Vagina (tissue), 2 donors: ENCODE data around the gene MDN1.

ENCODE experiments used
- POLR2AphosphoS5 ChIP-seq, 2 donors: sonication (generic); formaldehyde crosslinking; IDR thresholded peaks; one replicate each; pipeline ENCODE4 v1.9.0; 2017; ENCODE audit warnings: antibody characterized with exemption in 2 of 2, mild to moderate bottlenecking in 2 of 2, low read depth in 1 of 2; ENCODE audit not compliant: insufficient read depth in 1 of 2
- TF ChIP-seq, protein P1 (sequence below), 3 experiments: fragments of 450-650 bp in 2 of 3; fragments of 200-600 bp in 1 of 3; sonication (generic) in 1 of 3; IDR thresholded peaks; one replicate each; pipeline ENCODE4 v1.5.1; 2017 to 2019; ENCODE audit warnings: antibody characterized with exemption in 3 of 3, mild to moderate bottlenecking in 2 of 3, moderate library complexity in 2 of 3

DNA sequence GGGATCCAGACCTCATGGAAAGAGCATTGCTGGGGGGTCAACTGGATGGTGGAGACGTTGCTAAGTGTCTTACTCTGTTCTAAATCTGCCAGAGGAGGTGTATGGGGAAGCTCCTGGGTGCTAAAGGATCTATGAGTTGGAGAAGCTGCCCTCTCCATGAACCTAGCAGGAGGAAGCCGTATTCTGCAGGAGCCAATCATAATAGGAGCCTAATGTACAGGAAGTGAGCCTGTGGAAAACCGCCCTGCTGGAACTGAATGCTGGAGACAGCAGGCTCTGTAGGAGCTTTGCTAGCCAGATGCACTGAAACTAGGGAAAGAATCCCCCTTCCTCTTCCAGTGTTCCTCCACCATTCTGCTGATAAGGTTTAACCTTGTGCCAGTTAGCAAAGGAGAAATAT lies 20.9 kb upstream of the MDN1 start:
- no peak for TF ChIP-seq POLR2AphosphoS5 (IDR thresholded peaks at IDR 0.05; ENCODE audit: insufficient read depth in 1 of 2, low read depth in 1 of 2)
- TF ChIP-seq, protein P1, sequence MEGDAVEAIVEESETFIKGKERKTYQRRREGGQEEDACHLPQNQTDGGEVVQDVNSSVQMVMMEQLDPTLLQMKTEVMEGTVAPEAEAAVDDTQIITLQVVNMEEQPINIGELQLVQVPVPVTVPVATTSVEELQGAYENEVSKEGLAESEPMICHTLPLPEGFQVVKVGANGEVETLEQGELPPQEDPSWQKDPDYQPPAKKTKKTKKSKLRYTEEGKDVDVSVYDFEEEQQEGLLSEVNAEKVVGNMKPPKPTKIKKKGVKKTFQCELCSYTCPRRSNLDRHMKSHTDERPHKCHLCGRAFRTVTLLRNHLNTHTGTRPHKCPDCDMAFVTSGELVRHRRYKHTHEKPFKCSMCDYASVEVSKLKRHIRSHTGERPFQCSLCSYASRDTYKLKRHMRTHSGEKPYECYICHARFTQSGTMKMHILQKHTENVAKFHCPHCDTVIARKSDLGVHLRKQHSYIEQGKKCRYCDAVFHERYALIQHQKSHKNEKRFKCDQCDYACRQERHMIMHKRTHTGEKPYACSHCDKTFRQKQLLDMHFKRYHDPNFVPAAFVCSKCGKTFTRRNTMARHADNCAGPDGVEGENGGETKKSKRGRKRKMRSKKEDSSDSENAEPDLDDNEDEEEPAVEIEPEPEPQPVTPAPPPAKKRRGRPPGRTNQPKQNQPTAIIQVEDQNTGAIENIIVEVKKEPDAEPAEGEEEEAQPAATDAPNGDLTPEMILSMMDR (IDR thresholded peaks at IDR 0.05), result no peak
